Natural killer cell treated with Interleukin-12 subunit alpha and Interleukin-12 subunit beta and Interleukin-15 and Interleukin-18, amount 100 ng/mL, for 72 hours (primary cell): ENCODE measurements around the gene FRMD7. TPM values are rescaled to one million over a fixed set of nuclear protein-coding genes. Genes with fewer than 3 reads are reported as not detected.
"Not testable (repeated sequence)": the region's sequence is repeated elsewhere in the genome, so short reads cannot be mapped to it uniquely, and the experiment has no call there.

Experiments
- ATAC-seq, 2 donors: fragments of 150-1000 bp; cut with Tn5 transposase in 1 of 2; sonication (Bioruptor Pico), chemical (Tn5 transposase) in 1 of 2; 2 replicates each; pipeline ENCODE4 v1.10.0; 2021
- DNase-seq: peaks from one replicate; pipeline ENCODE4 v3.0.0; 2022; ENCODE audit warnings: low spot score
- H3K27ac Mint-ChIP-seq, 2 donors: 1 replicate in 1 of 2; 2 replicates in 1 of 2; pipeline ENCODE4 v1.8.0; 2022; ENCODE audit warnings: mixed read lengths in 2 of 2, mild to moderate bottlenecking in 1 of 2, moderate library complexity in 1 of 2
- H3K27me3 Mint-ChIP-seq, 2 donors: 1 replicate in 1 of 2; 2 replicates in 1 of 2; pipeline ENCODE4 v1.8.0; 2022; ENCODE audit warnings: mixed read lengths in 2 of 2
- H3K36me3 Mint-ChIP-seq: one replicate; pipeline ENCODE4 v1.8.0; 2022; ENCODE audit warnings: mixed read lengths
- H3K4me1 Mint-ChIP-seq, 2 donors: 1 replicate in 1 of 2; 2 replicates in 1 of 2; pipeline ENCODE4 v1.8.0; 2022; ENCODE audit warnings: low read depth in 2 of 2, mixed read lengths in 2 of 2, mild to moderate bottlenecking in 1 of 2
- H3K4me3 Mint-ChIP-seq: one replicate; pipeline ENCODE4 v1.8.0; 2022; ENCODE audit warnings: mixed read lengths
- H3K9me3 Mint-ChIP-seq: 2 replicates; pipeline ENCODE4 v1.8.0; 2022; ENCODE audit warnings: mixed read lengths
- total RNA-seq, 2 donors: library from RNA; stranded (reverse); gene quantifications; one replicate each; pipeline ENCODE4 v1.2.3, GENCODE V29; 2022

Gene FRMD7
- total RNA-seq, 2 donors from 2014 or later: not detected

GRCh38 chrX:132085786-132086185 is 42.0 kb downstream of the FRMD7 start:
- peaks cover 9% of the 10 kb centered on the region in 2 donors for H3K4me1 Mint-ChIP-seq
- DNase-seq: no peak
- ATAC-seq: no peak
- peaks cover 0 to 17% of the 10 kb centered on the region in 2 donors for H3K27me3 Mint-ChIP-seq
- H3K4me3 Mint-ChIP-seq: no peak overlapping the region
- H3K36me3 Mint-ChIP-seq: no peaks in the 10 kb centered on the region
- H3K9me3 Mint-ChIP-seq: no peaks in the 10 kb centered on the region
- H3K27ac Mint-ChIP-seq: no peak overlapping the region

GRCh38 chrX:132077912-132078311 is 49.9 kb downstream of the FRMD7 start:
- Mint-ChIP-seq H3K9me3 (no peaks in the 10 kb centered on the region), H3K36me3 (no peaks in the 10 kb centered on the region)

GRCh38 chrX:132077414-132077813 is 50.4 kb downstream of the FRMD7 start:
- no peak for ATAC-seq
- H3K36me3 Mint-ChIP-seq: no peaks in the 10 kb centered on the region
- H3K27ac Mint-ChIP-seq: no peak overlapping the region
- H3K4me3 Mint-ChIP-seq: no peak overlapping the region
- H3K9me3 Mint-ChIP-seq: no peaks in the 10 kb centered on the region
- no peaks in the 10 kb centered on the region for H3K4me1 Mint-ChIP-seq
- DNase-seq: no peak
- peaks cover 0 to 5% of the 10 kb centered on the region in 2 donors for H3K27me3 Mint-ChIP-seq

More at GRCh38 chrX:132077912-132078311, 49.9 kb downstream of the FRMD7 start:
- H3K27ac Mint-ChIP-seq: no peak overlapping the region
- no peaks in the 10 kb centered on the region for H3K4me1 Mint-ChIP-seq
- H3K4me3 Mint-ChIP-seq: no peak overlapping the region
- ATAC-seq (no peak), DNase-seq (no peak)
- H3K27me3 Mint-ChIP-seq: peaks cover 0 to 5% of the 10 kb centered on the region in 2 donors

- H3K27me3 Mint-ChIP-seq: peaks cover 0 to 4% of the 10 kb centered on the region in 2 donors
- no peaks in the 10 kb centered on the region for H3K9me3 Mint-ChIP-seq
- DNase-seq: no peak
- no peaks in the 10 kb centered on the region for H3K36me3 Mint-ChIP-seq
- no peak for ATAC-seq
- H3K4me1 Mint-ChIP-seq: no peaks in the 10 kb centered on the region
- H3K4me3 Mint-ChIP-seq: no peak overlapping the region
- H3K27ac Mint-ChIP-seq: no peak overlapping the region
Observed at GRCh38 chrX:132071254-132071653, 56.6 kb downstream of the FRMD7 start.

- DNase-seq (no peak), ATAC-seq (no peak)
- peaks cover 0 to 6% of the 10 kb centered on the region in 2 donors for H3K27me3 Mint-ChIP-seq
- H3K9me3 Mint-ChIP-seq: no peaks in the 10 kb centered on the region
- no peaks in the 10 kb centered on the region for H3K36me3 Mint-ChIP-seq
- no peak overlapping the region for H3K4me3 Mint-ChIP-seq
- H3K4me1 Mint-ChIP-seq: peaks cover 0 to 5% of the 10 kb centered on the region in 2 donors
- no peak overlapping the region for H3K27ac Mint-ChIP-seq
Observed at GRCh38 chrX:132068405-132068804, 59.4 kb downstream of the FRMD7 start.

- Mint-ChIP-seq H3K36me3 (peaks cover 5% of the 10 kb centered on the region), H3K27ac (no peak overlapping the region), H3K9me3 (no peaks in the 10 kb centered on the region), H3K27me3 (peaks cover 0 to 8% of the 10 kb centered on the region in 2 donors), H3K4me1 (peaks cover 12 to 17% of the 10 kb centered on the region in 2 donors), H3K4me3 (no peak overlapping the region)
- DNase-seq (no peak), ATAC-seq (no peak)
Observed at GRCh38 chrX:132063862-132064261, 64.0 kb downstream of the FRMD7 start.

DNA sequence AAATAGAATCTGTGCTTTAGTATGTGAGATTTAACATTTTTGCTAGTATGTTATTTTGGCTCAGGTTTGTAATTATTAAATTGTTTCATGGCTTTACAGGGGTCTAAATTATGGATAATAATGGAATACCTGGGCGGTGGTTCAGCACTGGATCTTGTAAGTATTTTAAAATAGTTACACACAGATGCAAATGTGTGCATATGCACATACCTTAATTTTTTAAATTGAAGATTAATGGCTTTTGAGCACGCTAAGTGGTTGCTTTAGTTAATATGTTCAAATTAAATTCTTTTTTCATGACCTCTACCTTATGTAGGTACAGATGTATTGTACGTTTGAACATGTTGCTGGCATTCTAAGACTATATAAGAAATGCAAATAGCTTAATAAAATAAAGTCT is 64.5 kb downstream of the FRMD7 start:
- Mint-ChIP-seq H3K4me1 (peaks cover 12 to 17% of the 10 kb centered on the region in 2 donors), H3K4me3 (no peak overlapping the region), H3K27ac (no peak overlapping the region), H3K36me3 (peaks cover 5% of the 10 kb centered on the region), H3K9me3 (no peaks in the 10 kb centered on the region), H3K27me3 (peaks cover 0 to 4% of the 10 kb centered on the region in 2 donors)
- DNase-seq (no peak), ATAC-seq (no peak)

GRCh38 chrX:132059973-132060540 is 67.8 kb downstream of the FRMD7 start:
- H3K27ac Mint-ChIP-seq: no peak overlapping the region
- ATAC-seq (no peak), DNase-seq (no peak)
- H3K27me3 Mint-ChIP-seq: peaks cover 0 to 7% of the 10 kb centered on the region in 2 donors
- H3K36me3 Mint-ChIP-seq: peaks cover 10% of the 10 kb centered on the region
- H3K4me3 Mint-ChIP-seq: no peak overlapping the region
- no peaks in the 10 kb centered on the region for H3K9me3 Mint-ChIP-seq
- H3K4me1 Mint-ChIP-seq: peaks cover 19 to 26% of the 10 kb centered on the region in 2 donors

DNA sequence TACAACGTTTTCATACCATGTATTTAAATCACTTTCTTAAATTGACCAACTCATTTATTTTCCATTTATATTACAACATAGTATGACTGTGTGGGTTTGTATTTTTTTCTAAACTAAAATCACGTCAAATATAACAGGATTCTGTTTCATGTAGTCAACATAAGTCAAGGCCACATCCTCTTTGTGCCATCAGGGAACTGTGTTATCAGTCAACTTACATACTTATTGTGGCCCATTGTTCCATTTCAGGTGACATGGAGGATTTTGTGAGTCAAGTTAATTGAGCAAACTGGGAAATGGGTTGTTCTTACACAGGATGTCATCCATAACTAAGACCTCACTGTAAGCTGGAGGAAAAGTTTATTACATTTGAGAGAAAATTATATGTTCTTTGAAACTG is 68.8 kb downstream of the FRMD7 start:
- DNase-seq (no peak), ATAC-seq (no peak)
- Mint-ChIP-seq H3K4me1 (peaks cover 22 to 29% of the 10 kb centered on the region in 2 donors), H3K36me3 (peaks cover 10% of the 10 kb centered on the region), H3K4me3 (no peak overlapping the region), H3K27ac (peak overlapping the region in 1 of 2 donors; percentile 27), H3K27me3 (peaks cover 0 to 10% of the 10 kb centered on the region in 2 donors), H3K9me3 (no peaks in the 10 kb centered on the region)

DNA sequence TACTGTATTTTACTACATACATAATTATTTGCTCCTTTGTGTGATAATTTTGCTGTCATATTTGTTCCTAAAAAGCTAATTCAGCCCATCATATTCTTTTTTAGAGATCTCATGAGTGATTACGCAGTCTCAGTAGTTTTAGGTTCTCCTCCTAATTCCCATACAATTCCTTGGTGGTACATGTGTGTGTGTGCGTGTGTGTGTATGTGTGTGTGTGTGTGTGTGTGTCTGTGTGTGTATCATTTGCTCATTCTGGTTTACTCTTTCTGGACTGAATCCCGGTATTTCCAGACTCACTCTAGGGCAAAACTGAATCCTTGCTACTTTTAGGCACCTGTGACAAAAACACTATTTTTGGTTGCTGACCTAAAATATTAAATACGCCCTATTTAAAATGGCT is 69.8 kb downstream of the FRMD7 start:
- Mint-ChIP-seq H3K9me3 (no peaks in the 10 kb centered on the region), H3K4me1 (peaks cover 27 to 32% of the 10 kb centered on the region in 2 donors), H3K27ac (no peak overlapping the region), H3K36me3 (peaks cover 10% of the 10 kb centered on the region), H3K27me3 (peaks cover 0 to 12% of the 10 kb centered on the region in 2 donors), H3K4me3 (no peak overlapping the region)
- ATAC-seq (no peak), DNase-seq (no peak)

GRCh38 chrX:132051778-132052177 is 76.0 kb downstream of the FRMD7 start:
- not testable (repeated sequence) for H3K4me3 Mint-ChIP-seq, ATAC-seq, H3K36me3 Mint-ChIP-seq, DNase-seq, H3K27me3 Mint-ChIP-seq, H3K27ac Mint-ChIP-seq, H3K9me3 Mint-ChIP-seq
- H3K4me1 Mint-ChIP-seq: peaks cover 34 to 36% of the 10 kb centered on the region in 2 donors

DNA sequence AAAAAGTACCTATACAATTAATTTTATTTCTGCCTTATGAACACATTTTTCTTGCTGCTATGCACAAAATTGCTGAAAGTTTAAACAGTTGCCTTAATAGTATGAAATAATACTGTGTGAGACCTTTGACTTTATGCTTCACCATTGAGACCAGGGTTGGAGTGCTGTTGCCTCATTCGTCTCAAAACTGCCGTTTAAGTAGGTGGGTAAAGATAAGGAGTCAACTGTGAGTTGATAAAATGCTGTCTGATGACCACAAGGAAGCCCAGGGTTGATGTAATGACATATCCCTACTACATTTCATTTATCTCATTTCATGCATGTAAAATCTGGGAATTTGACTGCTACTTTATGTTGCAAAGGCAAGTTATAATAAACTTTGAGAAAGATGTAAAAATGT is 81.3 kb downstream of the FRMD7 start:
- ATAC-seq: no peak
- H3K27me3 Mint-ChIP-seq: peaks cover 0 to 5% of the 10 kb centered on the region in 2 donors
- no peak overlapping the region for H3K4me3 Mint-ChIP-seq
- H3K36me3 Mint-ChIP-seq: no peaks in the 10 kb centered on the region
- H3K9me3 Mint-ChIP-seq: no peaks in the 10 kb centered on the region
- H3K4me1 Mint-ChIP-seq: peaks cover 19 to 33% of the 10 kb centered on the region in 2 donors
- DNase-seq: no peak
- no peak overlapping the region for H3K27ac Mint-ChIP-seq

- Mint-ChIP-seq H3K27me3 (peaks cover 0 to 5% of the 10 kb centered on the region in 2 donors), H3K36me3 (no peaks in the 10 kb centered on the region), H3K27ac (peak overlapping the region in 1 of 2 donors; percentile 27), H3K9me3 (no peaks in the 10 kb centered on the region), H3K4me3 (no peak overlapping the region), H3K4me1 (peaks cover 25 to 35% of the 10 kb centered on the region in 2 donors)
- DNase-seq: no peak
- no peak for ATAC-seq
Observed at GRCh38 chrX:132045456-132045855, 82.4 kb downstream of the FRMD7 start.

DNA sequence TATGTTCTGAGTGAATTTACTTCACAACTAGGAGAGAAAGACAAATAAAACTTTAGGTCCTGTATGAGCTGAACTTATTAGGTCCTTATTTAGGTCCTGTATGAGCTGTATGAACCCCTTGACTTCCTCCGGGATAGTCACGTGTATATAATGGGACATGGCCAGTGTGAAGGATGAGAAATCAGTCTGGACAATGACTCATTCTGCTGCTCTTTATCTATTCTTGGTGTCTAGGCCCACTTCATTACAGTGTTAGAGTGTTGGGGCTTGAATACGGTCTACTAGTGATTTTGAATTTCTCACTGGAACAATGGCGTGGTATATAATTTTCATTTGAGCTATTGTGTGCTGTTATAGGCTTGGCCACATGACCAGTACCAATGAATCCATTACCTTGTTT is 82.9 kb downstream of the FRMD7 start:
- Mint-ChIP-seq H3K36me3 (no peaks in the 10 kb centered on the region), H3K9me3 (no peaks in the 10 kb centered on the region), H3K4me3 (no peak overlapping the region), H3K27ac (no peak overlapping the region), H3K4me1 (peaks cover 30 to 38% of the 10 kb centered on the region in 2 donors), H3K27me3 (peaks cover 0 to 5% of the 10 kb centered on the region in 2 donors)
- DNase-seq (no peak), ATAC-seq (no peak)

GRCh38 chrX:132043977-132044376 is 83.8 kb downstream of the FRMD7 start:
- no peaks in the 10 kb centered on the region for H3K36me3 Mint-ChIP-seq
- H3K4me1 Mint-ChIP-seq: peaks cover 29 to 35% of the 10 kb centered on the region in 2 donors
- peaks cover 0 to 5% of the 10 kb centered on the region in 2 donors for H3K27me3 Mint-ChIP-seq
- H3K27ac Mint-ChIP-seq: no peak overlapping the region
- DNase-seq (no peak), ATAC-seq (no peak)
- H3K9me3 Mint-ChIP-seq: no peaks in the 10 kb centered on the region
- no peak overlapping the region for H3K4me3 Mint-ChIP-seq
